ENCODE data around the gene LVRN. TPM values are rescaled to one million over a fixed set of nuclear protein-coding genes. Genes with fewer than 3 reads are reported as not detected.

LVRN gene
- total and polyA plus RNA-seq, 2 donors (not counting 3 experiments of a cell fraction or from before 2014, with no cell fraction given) = 0.11 to 0.38 TPM

GRCh38 chr5:115930630-115931337 is 31.5 kb upstream of the LVRN start:
- BruUV-seq (replicated peaks) = no TSS peak
- CTCF ChIA-PET = no interaction called here
- Histone ChIP-seq H3K27ac (ENCODE audit: insufficient read depth, low read depth, low read length) (no peak overlapping the region), H3K9me1 (replicated peaks; ENCODE audit: control insufficient read depth, extremely low read depth, insufficient read depth, low read length) (no peaks in the 10 kb centered on the region), H3K4me2 (ENCODE audit: insufficient read depth, low read length) (no peak overlapping the region), H3K79me2 (ENCODE audit: control insufficient read depth, insufficient read depth, low read length) (no peaks in the 10 kb centered on the region), H3K36me3 (ENCODE audit: control insufficient read depth in 2 of 2, extremely low read depth in 1 of 2, insufficient read depth in 2 of 2, low read length in 2 of 2) (no peaks in the 10 kb centered on the region), H3K9ac (replicated peaks; ENCODE audit: extremely low read depth, insufficient read depth, low read length) (no peak overlapping the region), H4K20me1 (replicated peaks; ENCODE audit: control insufficient read depth, extremely low read depth, insufficient read depth, low read length) (no peaks in the 10 kb centered on the region), H2AFZ (ENCODE audit: low read depth, low read length) (no peak overlapping the region), H3K4me1 (ENCODE audit: control insufficient read depth, extremely low read depth, insufficient read depth, low read length) (no peaks in the 10 kb centered on the region), H3K4me3 (replicated peaks in 1 of 3; ENCODE audit: insufficient read depth in 1 of 3, low read depth in 1 of 3, low read length in 3 of 3) (no peak overlapping the region), H3K27me3 (ENCODE audit: control insufficient read depth in 2 of 2, insufficient read depth in 2 of 2, low read length in 2 of 2) (no peaks in the 10 kb centered on the region), H3K9me3 (replicated peaks; ENCODE audit: control insufficient read depth, insufficient read depth, low read length) (no peaks in the 10 kb centered on the region)
- FAIRE-seq (no peak), DNase-seq (ENCODE audit: low read depth, low spot score) (no peak)
- intact Hi-C loops (cut with micrococcal nuclease) = no loop called here
- POLR2A ChIA-PET = no interaction called here
- dilution Hi-C loops (cut with MboI; ENCODE audit: extremely low pct_ligation_motif_present, low sequenced_read_pairs) = no loop called here
- no peak for TF ChIP-seq FOS (IDR thresholded peaks at IDR 0.05; ENCODE audit: borderline replicate concordance, insufficient read depth, low read length)
- no peak for TF ChIP-seq CTCF (IDR thresholded peaks at IDR 0.05; ENCODE audit: extremely low read depth in 1 of 2, insufficient read depth in 1 of 2, low read depth in 1 of 2, low read length in 2 of 2)
- TF ChIP-seq POLR2A (IDR thresholded peaks at IDR 0.05; ENCODE audit: low read depth, low read length) = no peak
- no peak for TF ChIP-seq JUN (IDR thresholded peaks at IDR 0.05; ENCODE audit: borderline replicate concordance, insufficient read depth, insufficient read length, low read depth)
- no peak for TF ChIP-seq MAX (IDR thresholded peaks at IDR 0.05; ENCODE audit: insufficient read depth, insufficient read length)
- no peak for TF ChIP-seq MYC (IDR thresholded peaks at IDR 0.05; ENCODE audit: low read depth, low read length)
- no peak for TF ChIP-seq GATA2 (IDR thresholded peaks at IDR 0.05; ENCODE audit: insufficient read depth, insufficient read length, low read depth, low read length)
- no peak for TF ChIP-seq POLR2AphosphoS5 (IDR thresholded peaks at IDR 0.05; ENCODE audit: insufficient read depth, low read depth, low read length)
- no peak for TF ChIP-seq EZH2 (IDR thresholded peaks at IDR 0.05; ENCODE audit: borderline replicate concordance, low read depth, low read length, severe bottlenecking)
